Tibial nerve (tissue), 4 donors: ENCODE measurements around the gene TBC1D16. TPM values are rescaled to one million over a fixed set of nuclear protein-coding genes. Genes with fewer than 3 reads are reported as not detected.
A peak's percentile ranks its signal among the peaks of the same experiment; 100 is the strongest.
"Not testable (repeated sequence)": the region's sequence is repeated elsewhere in the genome, so short reads cannot be mapped to it uniquely, and the experiment has no call there.

Experiments used
- DNase-seq, 2 donors: peaks; one replicate each; pipeline ENCODE4 v3.0.0-alpha.2; 2019; ENCODE audit warnings: low spot score in 2 of 2
- H3K27ac ChIP-seq, 4 donors: fragments of 200-600 bp; sonication (generic) in 3 of 4; one replicate each; pipeline ENCODE4 v1.5.1; 2017 to 2019; ENCODE audit warnings: mild to moderate bottlenecking in 1 of 4
- H3K27me3 ChIP-seq, 2 donors: fragments of 200-600 bp; sonication (generic) in 1 of 2; one replicate each; pipeline versions ENCODE4 v1.5.1 to v1.6.0; 2017 to 2019
- H3K36me3 ChIP-seq, 3 donors: fragments of 200-600 bp; sonication (generic); one replicate each; pipeline ENCODE4 v1.5.1; 2018 to 2019
- H3K4me1 ChIP-seq, 4 donors: fragments of 200-600 bp; sonication (generic) in 3 of 4; one replicate each; pipeline ENCODE4 v1.5.1; 2017 to 2019
- H3K4me3 ChIP-seq, 4 donors: fragments of 200-600 bp; sonication (generic) in 3 of 4; one replicate each; pipeline ENCODE4 v1.5.1; 2017 to 2019; ENCODE audit warnings: mild to moderate bottlenecking in 1 of 4, moderate library complexity in 1 of 4
- H3K9me3 ChIP-seq, 4 donors: fragments of 200-600 bp; sonication (generic) in 3 of 4; one replicate each; pipeline ENCODE4 v1.5.1; 2017 to 2019
- EP300 ChIP-seq, 2 donors: sonication (generic); formaldehyde crosslinking; IDR thresholded peaks; one replicate each; pipeline ENCODE4 v1.6.1; 2017; ENCODE audit warnings: antibody characterized with exemption in 2 of 2, mild to moderate bottlenecking in 1 of 2
- POLR2A ChIP-seq, 2 donors: fragments of 450-650 bp; IDR thresholded peaks; one replicate each; pipeline ENCODE4 v1.6.1; 2017; ENCODE audit warnings: antibody characterized with exemption in 2 of 2, mild to moderate bottlenecking in 2 of 2, moderate library complexity in 2 of 2
- WGBS, 2 donors: methylation state at CpG; one replicate each; pipeline ENCODE4 v1.1.5; 2018; 5-methylcytosine and 5-hydroxymethylcytosine counted together
- total RNA-seq, 4 donors: library from RNA; depleted of rRNA; stranded (reverse); fragments of >200 nt; gene quantifications; one replicate each; pipeline ENCODE4 v1.1.0, GENCODE V29; 2016
- TF ChIP-seq, protein P1 (sequence below), 5 experiments: fragments of 200-600 bp in 3 of 5; fragments of 450-650 bp in 2 of 5; sonication (generic) in 3 of 5; IDR thresholded peaks; one replicate each; pipeline ENCODE4 v1.5.1; 2016 to 2019; ENCODE audit warnings: antibody characterized with exemption in 5 of 5, mild to moderate bottlenecking in 3 of 5, moderate library complexity in 2 of 5

TBC1D16 gene
- total RNA-seq, 4 donors from 2014 or later, result 48.3 to 68.4 (median 58.1) TPM

DNA sequence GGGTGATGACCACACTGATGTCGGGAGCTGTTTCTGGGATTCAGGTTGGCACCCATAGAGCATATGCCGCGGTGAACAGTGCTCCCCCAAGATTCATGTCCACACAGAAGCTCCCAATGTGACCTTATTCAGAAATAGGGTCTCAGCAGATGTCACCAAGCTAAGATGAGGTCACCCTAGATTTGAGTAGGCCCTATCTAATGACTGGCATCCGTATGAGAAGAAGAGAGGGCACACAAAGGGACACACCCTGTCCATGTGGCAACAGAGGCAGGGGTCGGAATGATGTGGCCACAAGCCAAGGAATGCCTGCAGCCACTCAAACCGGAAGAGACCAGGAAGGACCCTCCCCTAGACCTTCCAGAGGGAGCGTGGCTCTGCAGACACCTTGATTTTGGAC is 35.5 kb downstream of the TBC1D16 start:
- Histone ChIP-seq H3K4me3 (no peak overlapping the region), H3K36me3 (peaks cover 0 to 51% (median 0%) of the 10 kb centered on the region in 3 donors), H3K27me3 (no peaks in the 10 kb centered on the region), H3K9me3 (no peaks in the 10 kb centered on the region), H3K27ac (no peak overlapping the region), H3K4me1 (no peaks in the 10 kb centered on the region)
- DNase-seq, result no peak
- WGBS, 2 donors, result 85 to 94% methylated on average over 7 of the region's 7 CpGs
- TF ChIP-seq POLR2A (IDR thresholded peaks at IDR 0.05) (no peak), EP300 (IDR thresholded peaks at IDR 0.05) (no peak)
- TF ChIP-seq, protein P1, sequence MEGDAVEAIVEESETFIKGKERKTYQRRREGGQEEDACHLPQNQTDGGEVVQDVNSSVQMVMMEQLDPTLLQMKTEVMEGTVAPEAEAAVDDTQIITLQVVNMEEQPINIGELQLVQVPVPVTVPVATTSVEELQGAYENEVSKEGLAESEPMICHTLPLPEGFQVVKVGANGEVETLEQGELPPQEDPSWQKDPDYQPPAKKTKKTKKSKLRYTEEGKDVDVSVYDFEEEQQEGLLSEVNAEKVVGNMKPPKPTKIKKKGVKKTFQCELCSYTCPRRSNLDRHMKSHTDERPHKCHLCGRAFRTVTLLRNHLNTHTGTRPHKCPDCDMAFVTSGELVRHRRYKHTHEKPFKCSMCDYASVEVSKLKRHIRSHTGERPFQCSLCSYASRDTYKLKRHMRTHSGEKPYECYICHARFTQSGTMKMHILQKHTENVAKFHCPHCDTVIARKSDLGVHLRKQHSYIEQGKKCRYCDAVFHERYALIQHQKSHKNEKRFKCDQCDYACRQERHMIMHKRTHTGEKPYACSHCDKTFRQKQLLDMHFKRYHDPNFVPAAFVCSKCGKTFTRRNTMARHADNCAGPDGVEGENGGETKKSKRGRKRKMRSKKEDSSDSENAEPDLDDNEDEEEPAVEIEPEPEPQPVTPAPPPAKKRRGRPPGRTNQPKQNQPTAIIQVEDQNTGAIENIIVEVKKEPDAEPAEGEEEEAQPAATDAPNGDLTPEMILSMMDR (IDR thresholded peaks at IDR 0.05), result no peak

DNA sequence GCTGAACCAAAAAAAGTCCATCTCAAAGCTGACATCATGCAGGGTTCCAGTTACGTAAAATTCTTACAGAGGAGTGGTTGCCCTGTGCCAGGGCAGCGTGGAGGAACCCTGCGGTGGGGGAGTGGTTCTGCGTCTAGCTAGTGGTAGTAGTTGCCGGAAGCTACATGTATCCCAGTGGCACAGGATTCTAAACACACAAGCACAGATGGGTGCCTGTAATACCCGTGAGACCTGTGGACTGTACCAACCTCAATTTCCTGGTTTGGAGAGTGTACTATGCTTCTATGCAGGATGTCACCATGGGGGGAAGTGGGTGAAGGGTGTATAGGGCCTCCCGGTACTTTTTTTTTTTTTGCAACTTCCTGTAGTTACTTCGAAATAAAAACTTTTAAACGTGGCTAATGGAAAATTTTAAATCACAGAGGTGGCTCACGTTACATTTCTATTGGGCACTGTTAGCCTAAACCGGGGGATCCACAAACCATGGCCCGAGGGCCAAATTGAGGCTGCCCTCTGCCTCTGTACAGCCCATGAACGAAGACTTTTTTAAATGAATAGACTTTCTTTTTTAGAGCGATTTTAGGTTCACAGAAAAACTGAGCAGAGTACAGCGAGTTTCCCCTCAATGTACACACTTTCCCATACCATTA is 38.5 kb downstream of the TBC1D16 start:
- H3K36me3 ChIP-seq, result peaks cover 0 to 26% (median 0%) of the 10 kb centered on the region in 3 donors
- H3K27me3 ChIP-seq, result no peaks in the 10 kb centered on the region
- no peak for DNase-seq
- H3K9me3 ChIP-seq, result no peaks in the 10 kb centered on the region
- no peak overlapping the region for H3K4me3 ChIP-seq
- H3K4me1 ChIP-seq, result peaks cover 0 to 24% (median 20%) of the 10 kb centered on the region in 4 donors
- peak overlapping the region in 1 of 4 donors; percentile 13 for H3K27ac ChIP-seq
- TF ChIP-seq EP300 (IDR thresholded peaks at IDR 0.05), result no peak
- no peak for TF ChIP-seq POLR2A (IDR thresholded peaks at IDR 0.05)
- TF ChIP-seq, protein P1 (IDR thresholded peaks at IDR 0.05), result no peak
- WGBS, 2 donors, result 70 to 71% methylated on average over 15 of the region's 15 CpGs

DNA sequence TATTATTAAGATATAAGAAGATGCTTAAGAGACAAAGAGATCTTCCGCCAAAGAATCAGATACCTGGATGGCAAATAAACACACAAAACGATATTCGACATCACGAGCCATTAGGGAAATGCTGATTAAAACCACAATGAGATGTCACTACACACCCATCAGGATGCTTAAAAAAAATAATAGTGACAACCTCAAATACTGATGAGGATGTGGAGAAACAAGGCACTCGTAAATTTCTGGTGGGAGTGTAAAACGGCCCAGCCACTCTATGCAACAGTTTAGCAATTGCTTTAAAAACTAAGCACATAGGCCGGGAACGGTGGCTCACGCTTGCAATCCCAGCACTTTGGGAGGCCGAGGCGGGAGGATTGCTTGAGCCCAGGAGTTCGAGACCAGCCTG is 39.4 kb downstream of the TBC1D16 start:
- no peaks in the 10 kb centered on the region for H3K27me3 ChIP-seq
- H3K36me3 ChIP-seq, result peaks cover 0 to 17% (median 0%) of the 10 kb centered on the region in 3 donors
- H3K9me3 ChIP-seq, result no peaks in the 10 kb centered on the region
- TF ChIP-seq EP300 (IDR thresholded peaks at IDR 0.05) (no peak), POLR2A (IDR thresholded peaks at IDR 0.05) (no peak)
- TF ChIP-seq, protein P1 (IDR thresholded peaks at IDR 0.05), result no peak
- H3K27ac ChIP-seq, result no peak overlapping the region
- peaks cover 3 to 32% (median 28%) of the 10 kb centered on the region in 4 donors for H3K4me1 ChIP-seq
- H3K4me3 ChIP-seq, result no peak overlapping the region
- 87 to 88% methylated on average over 12 of the region's 12 CpGs for WGBS, 2 donors
- no peak for DNase-seq

DNA sequence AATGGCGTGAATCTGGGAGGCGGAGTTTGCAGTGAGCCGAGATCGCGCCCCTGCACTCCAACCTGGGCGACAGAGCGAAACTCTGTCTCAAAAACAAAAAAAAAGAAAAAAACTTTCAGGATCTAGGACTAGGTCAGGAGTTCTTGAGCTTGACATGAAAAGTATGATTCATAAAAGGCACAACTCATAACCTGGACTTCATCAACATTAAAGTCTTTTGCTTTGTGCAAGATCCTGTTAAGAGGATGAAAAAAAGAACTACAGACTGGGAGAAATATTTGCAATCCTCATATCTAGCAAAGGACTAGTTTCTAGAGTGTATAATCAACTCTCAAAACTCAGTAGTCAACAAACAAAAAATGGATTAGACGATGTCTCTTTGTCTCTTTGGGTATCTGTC is 40.0 kb downstream of the TBC1D16 start:
- Histone ChIP-seq H3K4me3 (no peak overlapping the region), H3K27ac (no peak overlapping the region), H3K36me3 (peaks cover 0 to 11% (median 0%) of the 10 kb centered on the region in 3 donors), H3K4me1 (peaks cover 3 to 36% (median 33%) of the 10 kb centered on the region in 4 donors), H3K27me3 (no peaks in the 10 kb centered on the region), H3K9me3 (no peaks in the 10 kb centered on the region)
- 94 to 97% methylated on average over 8 of the region's 8 CpGs for WGBS, 2 donors
- no peak for TF ChIP-seq POLR2A (IDR thresholded peaks at IDR 0.05)
- TF ChIP-seq, protein P1 (IDR thresholded peaks at IDR 0.05), result no peak
- TF ChIP-seq EP300 (IDR thresholded peaks at IDR 0.05), result no peak
- DNase-seq, result no peak

DNA sequence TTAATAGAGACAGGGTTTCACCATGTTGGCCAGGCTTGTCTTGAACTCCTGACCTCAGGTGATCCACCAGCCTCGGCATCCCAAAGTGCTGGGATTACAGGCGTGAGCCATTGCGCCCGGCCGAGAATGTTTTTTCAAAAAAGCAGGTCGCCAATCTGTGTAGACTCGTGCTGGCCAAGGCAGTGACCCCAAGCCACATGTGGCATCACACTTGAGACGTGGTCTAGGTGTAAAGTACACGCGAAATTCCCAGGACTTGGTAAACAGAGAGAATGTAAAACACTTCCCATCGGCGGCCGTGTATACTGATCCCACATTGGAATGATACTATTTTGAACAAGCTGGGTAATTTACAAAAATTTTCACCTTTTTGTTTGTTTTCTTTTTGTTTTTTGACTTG is 41.1 kb downstream of the TBC1D16 start:
- H3K9me3 ChIP-seq, result no peaks in the 10 kb centered on the region

DNA sequence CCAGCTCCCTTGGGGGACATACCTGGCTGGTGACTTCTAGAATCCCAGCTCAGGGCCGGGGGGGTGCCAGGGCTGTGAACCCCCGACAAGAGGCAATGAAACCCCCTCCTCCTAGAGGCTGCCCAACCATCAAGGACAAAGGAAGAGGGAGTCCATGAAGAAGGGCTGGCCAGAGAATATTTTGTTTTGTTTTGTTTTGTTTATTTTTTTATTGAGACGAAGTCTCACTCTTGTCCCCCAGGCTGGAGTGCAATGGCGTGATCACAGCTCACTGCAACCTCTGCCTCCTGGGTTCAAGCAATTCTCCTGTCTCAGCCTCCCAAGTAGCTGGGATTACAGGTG is 41.5 kb downstream of the TBC1D16 start:
- H3K4me3 ChIP-seq, H3K9me3 ChIP-seq, H3K36me3 ChIP-seq, DNase-seq, H3K27me3 ChIP-seq: not testable (repeated sequence)
- H3K27ac ChIP-seq, result peak overlapping the region in 2 of 4 donors; percentile 4 to 69
- 70 to 78% methylated on average over 4 of the region's 4 CpGs for WGBS, 2 donors
- peaks cover 3 to 44% (median 33%) of the 10 kb centered on the region in 4 donors for H3K4me1 ChIP-seq

More for the DNA sequence above, 41.1 kb downstream of the TBC1D16 start:
- H3K4me1 ChIP-seq, result peaks cover 3 to 44% (median 33%) of the 10 kb centered on the region in 4 donors
- H3K27me3 ChIP-seq, result no peaks in the 10 kb centered on the region
- peaks cover 0 to under 1% (median 0%) of the 10 kb centered on the region in 3 donors for H3K36me3 ChIP-seq
- DNase-seq, result no peak
- WGBS, 2 donors, result 96% methylated on average over 13 of the region's 13 CpGs
- TF ChIP-seq POLR2A (IDR thresholded peaks at IDR 0.05), result no peak
- TF ChIP-seq EP300 (IDR thresholded peaks at IDR 0.05), result no peak
- H3K27ac ChIP-seq, result no peak overlapping the region
- no peak overlapping the region for H3K4me3 ChIP-seq
